ENCODE data around the gene P2RY2. TPM values are rescaled to one million over a fixed set of nuclear protein-coding genes. Genes with fewer than 3 reads are reported as not detected.

The P2RY2 gene
- total and polyA plus RNA-seq, 9 of the 15 experiments (the other 6 are each of a cell fraction or from before 2014, with no cell fraction given) = not detected

GRCh38 chr11:73206801-73207200 lies 11.3 kb upstream of the P2RY2 start:
- H3K4me1 ChIP-seq (replicated peaks in 1 of 2; ENCODE audit: control insufficient read depth in 2 of 2, insufficient read depth in 2 of 2, low read length in 2 of 2) = peaks cover 3 to 7% of the 10 kb centered on the region in 2 experiments; a peak in 4 of 5 replicates
- H3K36me3 ChIP-seq (ENCODE audit: control insufficient read depth, insufficient read depth, low read length) = no peaks in the 10 kb centered on the region
- CTCF ChIA-PET (ENCODE audit: low intra/inter-chr PET ratio) = no interaction called here
- H3K4me3 ChIP-seq = no peak overlapping the region
- DNase-seq (ENCODE audit: extremely low read depth in 1 of 4, low spot score in 3 of 4) (no peak), ATAC-seq (no peak), FAIRE-seq (no peak)
- POLR2A ChIA-PET = interaction anchor here (1.2 to 1.5 kb wide), 2 partner anchors 11 to 13 kb away, joined by 3 to 4 read pairs; partner anchors contain the start of gene P2RY2
- BruUV-seq (replicated peaks) = no TSS peak
- H3K9me3 ChIP-seq (replicated peaks; ENCODE audit: control insufficient read depth, insufficient read depth, low read depth, low read length) = no peaks in the 10 kb centered on the region
- no peaks in the 10 kb centered on the region for H4K20me1 ChIP-seq (replicated peaks; ENCODE audit: control insufficient read depth, insufficient read depth, low read length)
- H3K27ac ChIP-seq (ENCODE audit: extremely low read depth, low read depth, low read length) = no peak overlapping the region
- H3K79me2 ChIP-seq (ENCODE audit: control insufficient read depth, insufficient read depth, low read length) = no peaks in the 10 kb centered on the region
- intact Hi-C loops (cut with micrococcal nuclease) = no loop called here
- WGBS (ENCODE audit: insufficient coverage, low coverage, missing lambda C conversion rate) = 0% methylated on average over 2 of the region's 2 CpGs
- in situ Hi-C loops (cut with MboI) = no loop called here
- no peak overlapping the region for H3K9ac ChIP-seq (ENCODE audit: insufficient read depth in 1 of 2, low read depth in 2 of 2, low read length in 2 of 2)
- TF ChIP-seq PML (IDR thresholded peaks at IDR 0.05; ENCODE audit: low read length) (no peak), NFIC (IDR thresholded peaks at IDR 0.05) (0 out of 2 replicates have a peak, but pooled peaks have one; percentile 6), KDM1A (IDR thresholded peaks at IDR 0.05) (peak; percentile 43 to 65; a peak in 3 of 4 replicates), ZNF197 (CRISPR knock-in tag; IDR thresholded peaks at IDR 0.05; ENCODE audit: low read depth) (no peak), KLF10 (CRISPR knock-in tag; IDR thresholded peaks at IDR 0.05) (no peak), MLX (CRISPR knock-in tag; conservative IDR thresholded peaks at IDR 0.05) (no peak)
- H3K9me1 ChIP-seq (ENCODE audit: control insufficient read depth, insufficient read depth, low read length) = no peaks in the 10 kb centered on the region
- H3K4me2 ChIP-seq (ENCODE audit: insufficient read depth, low read length) = no peak overlapping the region
- H2AFZ ChIP-seq (ENCODE audit: low read depth, low read length) = no peak overlapping the region
- peaks cover 5 to 7% of the 10 kb centered on the region in 2 experiments; a peak in 2 of 5 replicates for H3K27me3 ChIP-seq (ENCODE audit: control insufficient read depth in 2 of 2, insufficient read depth in 2 of 2, low read length in 2 of 2)

GRCh38 chr11:73209892-73210291 lies 8.2 kb upstream of the P2RY2 start:
- TF ChIP-seq ZBTB26 (CRISPR knock-in tag; IDR thresholded peaks at IDR 0.05) (no peak), ID3 (CRISPR knock-in tag; IDR thresholded peaks at IDR 0.05) (no peak), ID3 (tag; IDR thresholded peaks at IDR 0.05) (no peak), ELF2 (CRISPR knock-in tag; IDR thresholded peaks at IDR 0.05) (no peak), HDAC1 (IDR thresholded peaks at IDR 0.05) (no peak), NFIC (IDR thresholded peaks at IDR 0.05) (peak; percentile 54)
- H3K79me2 ChIP-seq (ENCODE audit: control insufficient read depth, insufficient read depth, low read length) = no peaks in the 10 kb centered on the region
- no peak for ATAC-seq
- H3K9me1 ChIP-seq (ENCODE audit: control insufficient read depth, insufficient read depth, low read length) = no peaks in the 10 kb centered on the region
- BruUV-seq (replicated peaks) = no TSS peak
- CTCF ChIA-PET (ENCODE audit: low intra/inter-chr PET ratio) = no interaction called here
- WGBS (ENCODE audit: insufficient coverage, low coverage, missing lambda C conversion rate) = 20% methylated on average over 2 of the region's 2 CpGs
- H3K4me2 ChIP-seq (ENCODE audit: insufficient read depth, low read length) = no peak overlapping the region
- intact Hi-C loops (cut with micrococcal nuclease) = no loop called here
- in situ Hi-C loops (cut with MboI) = no loop called here
- H2AFZ ChIP-seq (ENCODE audit: low read depth, low read length) = no peak overlapping the region
- no peak for FAIRE-seq
- no peak overlapping the region for H3K27ac ChIP-seq (ENCODE audit: extremely low read depth, low read depth, low read length)
- no peaks in the 10 kb centered on the region for H3K36me3 ChIP-seq (ENCODE audit: control insufficient read depth, insufficient read depth, low read length)
- DNase-seq (ENCODE audit: extremely low read depth in 1 of 4, low spot score in 3 of 4) = no peak
- H3K4me1 ChIP-seq (replicated peaks in 1 of 2; ENCODE audit: control insufficient read depth in 2 of 2, insufficient read depth in 2 of 2, low read length in 2 of 2) = no peaks in the 10 kb centered on the region
- no peaks in the 10 kb centered on the region for H3K9me3 ChIP-seq (replicated peaks; ENCODE audit: control insufficient read depth, insufficient read depth, low read depth, low read length)
- H3K4me3 ChIP-seq = no peak overlapping the region
- POLR2A ChIA-PET = no interaction called here
- H3K27me3 ChIP-seq (ENCODE audit: control insufficient read depth in 2 of 2, insufficient read depth in 2 of 2, low read length in 2 of 2) = peaks cover 4 to 5% of the 10 kb centered on the region in 2 experiments; a peak in 1 of 5 replicates
- H3K9ac ChIP-seq (ENCODE audit: insufficient read depth in 1 of 2, low read depth in 2 of 2, low read length in 2 of 2) = no peak overlapping the region
- no peaks in the 10 kb centered on the region for H4K20me1 ChIP-seq (replicated peaks; ENCODE audit: control insufficient read depth, insufficient read depth, low read length)

Measured in K562 (cell line).